C4-2B (cell line): ENCODE data around the gene P3H3.

Experiments
- H3K27ac ChIP-seq: fragments of 450-650 bp; 2 replicates; pipeline ENCODE4 v1.5.1; 2017
- CTCF ChIP-seq: fragments of 450-650 bp; conservative IDR thresholded peaks from 2 replicates; pipeline ENCODE4 v1.5.1; 2017; ENCODE audit warnings: mild to moderate bottlenecking
- ZFX ChIP-seq: fragments of 450-650 bp; IDR thresholded peaks from 2 replicates; pipeline ENCODE4 v1.6.1; 2017

Gene P3H3

GRCh38 chr12:6782850-6783566 lies 45.2 kb upstream of the P3H3 start:
- no peak overlapping the region for H3K27ac ChIP-seq

GRCh38 chr12:6783828-6784227 lies 44.4 kb upstream of the P3H3 start:
- no peak for TF ChIP-seq ZFX
- no peak for TF ChIP-seq CTCF
- H3K27ac ChIP-seq: no peak overlapping the region

More at GRCh38 chr12:6782850-6783566, 45.2 kb upstream of the P3H3 start:
- TF ChIP-seq CTCF (no peak), ZFX (no peak)

- no peak overlapping the region for H3K27ac ChIP-seq
- TF ChIP-seq ZFX (no peak), CTCF (no peak)
Observed at GRCh38 chr12:6784296-6784695, 43.9 kb upstream of the P3H3 start.

- H3K27ac ChIP-seq: no peak overlapping the region
- TF ChIP-seq ZFX (no peak), CTCF (no peak)
Observed at GRCh38 chr12:6784761-6785160, 43.4 kb upstream of the P3H3 start.

- H3K27ac ChIP-seq: no peak overlapping the region
- no peak for TF ChIP-seq ZFX
- no peak for TF ChIP-seq CTCF
Observed at GRCh38 chr12:6786416-6787094, 41.7 kb upstream of the P3H3 start.

- no peak for TF ChIP-seq ZFX
- no peak for TF ChIP-seq CTCF
- H3K27ac ChIP-seq: no peak overlapping the region
Observed at GRCh38 chr12:6787309-6787708, 40.9 kb upstream of the P3H3 start.
